GM18867 (cell line): ENCODE results near the gene FREM1.

Experiments used
- ATAC-seq: cut with Tn5 transposase; IDR thresholded peaks from one replicate; pipeline ENCODE4 v1.9.1; 2021; ENCODE audit warnings: mild to moderate bottlenecking, moderate library complexity; ENCODE audit not compliant: unreplicated experiment

FREM1 gene

DNA sequence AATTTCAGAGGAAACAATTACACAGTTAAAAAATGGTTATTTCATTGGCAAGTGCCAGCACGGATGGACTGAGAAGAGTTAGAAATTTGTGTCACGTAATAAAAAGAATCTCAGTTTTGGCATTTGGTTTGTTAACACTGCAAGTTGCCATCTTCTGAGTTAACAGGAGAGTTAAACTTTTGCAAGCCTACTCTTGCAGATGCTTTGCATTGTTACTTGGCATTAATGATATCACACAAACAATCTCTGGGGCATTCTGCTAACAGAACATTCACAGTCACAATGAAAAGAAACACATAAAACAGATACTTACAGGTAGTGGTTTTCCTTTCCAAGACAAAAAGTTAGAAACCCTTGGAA lies 647 bp downstream of the FREM1 start:
- no peak for ATAC-seq

DNA sequence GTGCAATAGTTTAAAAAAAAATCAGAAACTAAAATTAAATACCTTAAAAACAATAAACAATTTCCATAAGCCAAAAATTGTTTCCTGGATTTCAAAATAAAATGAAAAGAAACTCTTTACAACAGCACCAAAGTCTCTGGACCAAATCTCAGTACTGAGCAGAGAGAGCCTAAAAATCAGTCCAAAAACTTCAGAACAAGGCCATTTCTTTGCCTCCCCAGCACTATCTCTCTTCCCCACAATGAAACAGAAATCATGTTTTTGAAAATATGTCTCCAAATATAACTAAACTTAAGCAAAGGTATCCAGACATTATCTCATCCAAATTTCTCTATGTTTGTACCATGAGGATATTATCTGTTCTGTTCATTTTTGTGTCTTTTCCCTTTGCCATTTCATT lies 1.0 kb downstream of the FREM1 start:
- ATAC-seq, result no peak

DNA sequence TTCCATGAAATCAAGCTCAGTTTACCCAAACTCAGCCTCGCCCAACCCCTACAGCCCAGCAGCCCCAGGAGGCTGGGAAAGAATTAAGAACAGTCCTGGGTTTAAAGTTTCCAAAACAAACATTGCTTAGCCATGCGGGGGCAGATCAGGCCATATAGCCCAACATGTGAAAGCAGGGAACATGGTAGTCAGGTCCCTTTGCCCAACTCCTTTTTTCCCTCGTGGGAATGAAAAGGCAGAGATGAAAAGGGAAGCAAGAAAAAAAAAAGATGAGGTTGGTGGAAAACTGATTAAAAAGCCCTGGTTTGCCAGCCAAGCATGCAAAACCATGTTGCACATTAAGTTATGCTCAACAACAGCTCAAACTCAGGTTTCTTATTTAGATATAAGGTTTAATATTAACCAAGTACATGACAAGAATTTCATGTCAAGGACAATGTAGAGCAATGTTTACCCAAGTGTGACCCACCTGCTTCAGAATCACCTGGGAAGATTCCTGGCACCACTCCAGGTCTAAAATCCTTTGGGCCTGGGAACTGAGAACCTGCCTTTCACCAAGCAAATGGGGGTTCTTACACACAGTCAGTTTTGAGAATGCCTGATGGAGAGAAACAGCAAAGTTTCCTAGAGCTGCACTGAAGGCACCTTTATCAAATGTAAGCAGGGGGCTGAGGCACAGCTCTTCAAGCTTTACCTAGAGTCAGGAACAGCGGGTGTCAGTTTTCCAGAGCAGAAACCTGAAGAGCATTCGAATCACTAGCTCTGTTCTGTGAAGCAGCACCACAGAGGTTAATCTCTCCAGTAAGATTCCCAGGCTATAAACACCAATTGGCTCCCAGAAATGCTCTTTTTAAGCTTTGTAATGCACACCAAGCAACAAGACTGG lies 1.7 kb downstream of the FREM1 start:
- no peak for ATAC-seq

DNA sequence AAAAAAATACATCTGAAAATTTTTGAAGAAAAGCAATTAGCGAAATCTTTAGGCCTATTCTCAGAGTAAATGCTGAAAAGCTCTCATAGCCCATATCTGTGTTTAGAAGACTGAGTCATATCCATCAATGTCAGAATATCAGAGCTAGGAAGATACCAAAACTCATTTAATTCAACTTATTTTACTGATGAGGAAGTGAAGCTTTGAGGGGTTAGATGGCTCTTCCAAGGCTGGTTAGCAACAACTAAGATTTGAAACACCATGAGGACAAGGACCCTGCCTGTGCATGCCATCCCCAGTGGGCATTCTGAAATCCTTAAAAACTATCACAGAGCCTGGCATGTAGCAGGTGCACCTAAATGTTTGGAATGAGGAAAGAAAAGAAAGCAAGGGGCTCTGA lies 2.5 kb downstream of the FREM1 start:
- ATAC-seq, result no peak

DNA sequence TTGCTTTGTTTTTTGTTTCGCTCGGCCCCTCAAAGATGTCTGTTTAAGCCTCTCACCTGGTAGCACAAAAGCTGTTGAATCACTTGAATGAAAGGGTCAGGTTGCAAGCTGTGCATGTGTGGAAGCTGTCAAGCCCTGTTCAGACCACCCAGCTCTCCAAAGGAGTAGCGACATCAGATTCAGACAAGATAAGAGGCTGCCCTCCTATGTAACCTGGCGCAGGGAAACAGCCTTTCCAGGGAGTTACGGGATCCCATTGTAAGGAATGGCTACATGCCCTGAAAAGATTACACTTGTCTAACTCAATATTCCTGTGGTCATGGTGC lies 2.9 kb downstream of the FREM1 start:
- ATAC-seq, result no peak

DNA sequence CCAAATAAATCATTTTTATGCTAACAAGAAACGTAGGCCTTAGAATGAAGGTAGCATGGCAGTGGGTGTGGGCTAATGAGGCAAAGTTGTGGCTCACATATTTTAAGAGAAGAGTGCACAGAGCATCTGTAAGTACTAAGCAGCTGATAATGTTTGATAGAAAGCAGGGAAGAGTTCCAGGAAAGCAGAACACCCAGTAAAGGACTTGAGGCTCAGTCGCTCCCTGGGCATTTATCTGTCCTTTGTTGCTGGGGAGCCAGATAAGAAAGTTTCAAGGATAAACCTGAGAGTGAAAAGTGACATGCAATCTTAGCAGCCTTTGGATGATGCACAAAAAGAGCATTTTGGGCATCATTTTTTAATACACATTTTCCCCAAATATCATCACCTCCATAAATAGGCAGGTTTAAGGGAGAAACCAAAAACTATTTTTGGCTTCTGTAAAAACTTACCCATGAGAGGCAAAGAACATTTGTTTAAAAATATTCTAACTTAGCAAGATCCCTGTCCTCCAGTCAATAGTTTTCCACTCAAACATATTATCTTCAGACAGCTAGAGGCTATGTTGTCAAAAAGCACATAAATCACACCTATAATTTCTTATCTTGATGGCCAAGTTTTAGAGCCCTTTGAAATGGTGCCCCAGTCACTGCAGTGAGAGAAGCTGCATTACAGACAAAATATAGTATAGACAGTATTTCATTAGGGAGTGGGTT lies 3.4 kb downstream of the FREM1 start:
- ATAC-seq, result no peak

DNA sequence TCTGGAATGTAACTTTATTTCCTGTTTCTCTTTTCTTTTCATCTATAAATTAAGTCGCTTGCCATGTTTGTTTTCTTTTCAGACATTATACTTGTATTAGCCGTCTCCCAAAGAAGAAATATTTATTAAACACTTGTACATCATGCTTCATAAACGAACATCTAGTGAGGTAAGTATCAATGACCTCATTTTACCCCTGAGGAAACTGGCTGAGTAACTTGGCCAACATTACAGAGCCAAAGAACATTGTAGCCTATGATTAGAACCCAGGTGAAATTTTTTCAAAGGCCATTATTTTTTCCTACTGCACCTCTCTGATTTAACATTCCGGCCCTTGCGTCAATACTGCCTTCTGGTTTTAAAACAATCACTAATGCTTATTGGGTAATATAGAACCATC lies 4.2 kb downstream of the FREM1 start:
- ATAC-seq, result no peak

DNA sequence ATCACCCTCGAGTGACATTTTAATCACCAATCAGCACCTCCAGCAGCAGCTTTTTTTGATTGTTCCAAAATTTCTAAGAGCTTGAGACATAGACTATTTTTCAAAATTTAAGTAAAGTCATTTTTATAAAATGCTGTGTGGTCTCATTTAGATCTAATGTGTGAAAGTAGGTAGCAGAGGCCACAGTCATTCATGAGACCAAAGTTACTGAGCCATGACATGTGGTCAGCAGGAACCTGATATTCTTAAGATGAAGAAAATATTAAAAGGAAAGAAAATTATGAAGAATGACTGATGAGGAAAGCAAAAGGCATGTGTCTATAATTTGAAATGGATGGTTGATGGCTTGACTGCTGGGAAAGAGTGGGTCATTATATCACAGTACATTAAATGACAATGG lies 7.2 kb downstream of the FREM1 start:
- ATAC-seq, result no peak

DNA sequence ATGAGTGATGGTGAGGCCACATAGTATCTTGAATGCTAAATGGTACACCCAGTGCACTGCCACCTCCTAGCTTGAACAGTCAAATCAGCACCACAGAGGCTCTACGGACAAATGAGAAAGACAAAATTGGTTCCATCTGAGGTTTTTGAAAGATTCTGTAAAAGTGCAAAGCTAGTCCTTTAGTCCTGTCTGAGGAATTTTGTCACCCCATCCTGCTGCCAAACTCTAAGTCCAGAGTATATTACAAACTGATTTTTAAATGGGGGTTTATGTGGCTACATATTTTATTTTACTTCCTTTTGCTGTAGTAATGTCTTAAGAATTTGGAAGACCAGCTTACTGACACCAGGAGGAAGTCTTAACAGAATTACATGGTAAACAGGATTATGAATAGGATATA lies 7.7 kb downstream of the FREM1 start:
- no peak for ATAC-seq

DNA sequence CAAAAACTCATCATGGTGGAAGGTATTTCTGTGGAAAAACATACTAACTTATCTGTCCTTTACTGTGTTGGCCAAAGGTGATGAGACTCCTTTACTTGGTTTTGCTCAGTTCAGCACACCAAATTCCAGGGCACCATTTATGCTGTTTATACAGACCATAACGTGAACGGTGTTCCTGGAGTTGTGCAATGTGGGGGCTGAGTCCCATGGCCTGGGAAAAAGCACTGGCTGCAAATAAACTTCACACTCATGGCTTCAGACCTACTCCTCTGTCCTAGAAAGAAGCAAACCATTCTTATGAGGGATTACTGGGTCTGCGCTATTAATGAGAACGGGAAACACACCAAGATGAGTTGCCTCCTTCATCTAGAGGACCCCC lies 10.4 kb downstream of the FREM1 start:
- no peak for ATAC-seq

DNA sequence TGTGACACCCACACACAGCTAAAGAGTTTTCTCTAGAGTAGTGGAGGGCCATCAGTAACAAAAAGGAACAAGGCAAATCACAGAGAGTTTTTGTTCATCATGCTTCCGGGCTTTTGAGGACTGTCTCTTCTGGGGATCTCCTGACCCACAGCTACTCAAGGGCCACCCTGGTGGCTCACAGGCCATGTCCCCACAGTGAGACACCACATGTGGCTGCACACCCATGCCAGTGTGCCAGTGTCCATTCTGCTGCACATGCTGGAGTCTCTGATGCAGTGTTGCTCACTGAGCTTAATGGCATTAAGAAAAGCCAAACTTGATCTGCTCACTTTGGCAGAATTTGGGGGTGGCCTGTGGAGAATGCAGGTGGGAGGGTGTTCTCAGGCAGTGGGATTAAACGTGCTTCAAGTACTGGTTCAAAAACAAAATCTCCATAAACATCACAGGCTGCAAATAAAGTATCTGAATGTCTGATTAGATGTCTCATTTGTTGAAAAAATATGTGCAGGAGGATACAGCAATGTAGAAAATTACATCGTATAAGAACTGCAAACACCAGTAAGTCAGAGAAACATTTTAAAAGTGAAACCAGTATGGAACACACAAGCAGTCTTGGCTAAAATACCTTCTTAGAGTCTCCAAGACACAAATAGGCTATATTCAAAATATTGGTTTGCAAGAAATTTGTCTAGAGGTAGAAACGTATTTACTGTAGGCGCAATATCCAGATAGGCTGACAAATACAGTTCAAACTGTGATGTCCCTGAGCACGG lies 11.0 kb downstream of the FREM1 start:
- ATAC-seq, result no peak

DNA sequence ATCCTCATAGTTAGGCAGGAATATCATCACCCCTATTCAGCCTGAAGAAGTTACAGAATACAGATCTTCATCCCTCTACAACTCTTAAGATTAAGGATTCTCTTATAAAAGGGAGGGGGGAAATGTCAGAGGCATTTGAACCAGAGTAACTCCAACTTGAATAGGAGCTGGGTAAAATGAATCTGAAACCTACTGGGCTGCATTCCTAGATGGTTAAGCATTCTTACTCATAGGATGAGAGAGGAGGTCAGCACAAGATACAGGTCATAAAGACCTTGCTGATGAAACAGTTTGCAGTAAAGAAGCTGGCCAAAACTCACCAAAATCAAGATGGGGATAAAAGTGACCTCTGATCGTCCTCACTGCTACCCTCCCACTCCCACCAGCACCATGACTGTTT lies 14.4 kb downstream of the FREM1 start:
- no peak for ATAC-seq

DNA sequence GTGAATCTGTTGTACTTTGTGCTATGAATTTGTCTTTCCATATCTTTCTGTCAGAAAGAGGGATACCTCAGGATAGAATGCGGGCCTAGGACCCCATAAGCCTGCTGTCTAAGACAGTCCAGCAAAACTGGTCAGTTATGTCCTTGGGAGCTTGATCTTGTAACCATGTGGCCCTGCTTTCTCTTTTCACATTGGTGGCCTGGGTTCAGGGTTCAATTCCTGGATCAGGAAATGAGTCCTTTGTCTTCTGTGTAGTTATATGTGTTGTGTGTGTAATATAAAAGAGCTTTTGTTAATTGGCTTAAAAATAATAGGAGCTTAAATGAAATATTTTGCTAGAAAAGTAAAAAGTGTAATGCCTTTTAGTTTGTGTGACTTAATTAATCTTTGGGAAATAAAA lies 16.9 kb downstream of the FREM1 start:
- no peak for ATAC-seq

DNA sequence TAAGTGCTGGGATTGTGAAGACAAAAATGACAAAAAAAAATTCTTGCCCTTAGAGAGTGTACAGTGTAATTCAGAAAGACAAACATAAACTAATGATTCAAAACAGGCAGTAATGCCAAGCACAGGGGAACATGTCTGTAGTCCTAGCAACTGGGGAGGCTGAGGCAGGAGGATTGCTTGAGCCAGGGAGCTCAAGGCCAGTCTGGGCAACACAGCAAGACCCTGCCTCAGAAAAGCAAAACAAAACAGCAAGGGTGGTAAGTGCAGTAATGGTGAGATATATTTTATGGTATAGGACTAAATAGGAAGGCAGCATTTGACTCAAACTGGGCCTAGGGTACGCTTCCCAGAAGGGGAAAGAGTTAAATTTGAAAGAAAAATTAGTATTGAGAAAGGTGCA lies 18.9 kb downstream of the FREM1 start:
- ATAC-seq, result no peak

DNA sequence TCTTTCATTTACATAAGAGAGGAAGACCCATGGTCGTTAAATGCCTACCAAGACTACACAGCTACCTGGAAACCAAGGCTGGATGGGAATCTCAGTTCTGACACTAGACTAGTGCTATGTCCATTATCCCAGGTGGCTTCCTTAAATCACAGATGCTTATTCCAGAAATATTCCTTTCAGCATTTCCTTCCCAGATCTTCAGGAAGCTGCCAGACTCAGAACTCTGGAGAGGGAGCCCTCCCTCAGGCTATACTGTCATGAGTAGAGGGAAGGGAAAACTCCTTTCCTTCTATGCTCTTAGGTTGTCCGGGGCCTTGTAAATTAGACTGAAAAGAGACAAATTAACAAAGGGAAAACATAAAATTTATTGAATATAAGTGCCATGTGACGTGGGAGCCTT lies 20.8 kb downstream of the FREM1 start:
- no peak for ATAC-seq

DNA sequence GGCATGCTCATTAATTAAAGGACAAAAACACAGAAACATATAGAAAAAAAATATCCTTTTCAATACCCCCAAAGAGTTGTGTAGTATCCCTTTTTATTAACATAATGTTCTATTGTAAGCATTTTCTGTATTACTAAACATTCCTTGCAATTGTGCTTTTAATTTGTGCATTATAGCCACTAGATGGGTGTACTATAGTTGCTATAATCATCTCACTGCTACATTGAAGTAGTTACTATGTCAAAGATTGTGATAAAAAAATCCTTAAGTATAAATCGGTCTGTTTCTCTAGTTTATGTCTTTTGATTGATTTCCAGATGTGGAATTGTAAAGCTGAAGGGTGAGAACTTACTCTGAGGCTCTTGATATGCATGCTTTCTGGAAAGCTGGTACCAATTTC lies 21.4 kb downstream of the FREM1 start:
- ATAC-seq, result no peak

DNA sequence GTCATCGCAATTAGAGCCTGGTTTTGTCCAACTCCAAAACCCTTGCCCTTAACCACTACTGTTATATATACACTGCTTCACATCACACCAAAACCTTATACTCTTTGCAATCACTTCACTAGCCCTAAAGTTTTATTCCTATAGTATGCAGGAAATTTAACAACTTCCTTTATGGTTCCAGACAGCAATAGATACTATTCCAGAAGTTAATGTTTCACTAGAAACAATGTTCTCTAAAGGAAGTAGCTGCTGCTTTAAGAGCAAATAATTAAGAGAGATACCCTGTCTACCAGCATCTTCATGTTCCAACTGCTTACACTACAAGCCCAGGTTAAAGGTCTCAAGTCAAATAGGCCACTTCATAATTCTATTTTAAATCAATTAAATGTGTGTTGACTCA lies 22.0 kb downstream of the FREM1 start:
- ATAC-seq, result no peak

DNA sequence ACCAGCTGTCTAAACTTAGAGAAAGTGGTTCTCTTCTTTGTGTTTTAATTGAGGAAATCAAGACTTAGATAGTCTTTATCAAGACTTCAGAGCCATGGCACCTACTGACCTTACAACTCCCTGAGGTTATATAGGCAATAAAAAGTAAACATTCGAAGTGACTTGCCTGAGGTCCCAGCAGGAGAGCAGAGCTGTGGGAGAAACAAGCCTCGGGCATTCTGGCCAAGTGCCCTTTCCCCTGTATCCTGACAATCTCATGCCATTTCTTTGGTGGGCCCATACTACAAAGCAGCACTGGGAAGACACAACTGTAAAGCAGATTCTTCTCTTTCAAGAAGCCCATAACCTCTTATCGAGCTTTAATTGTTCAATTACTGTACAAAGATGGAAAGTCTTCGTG lies 23.1 kb downstream of the FREM1 start:
- ATAC-seq, result no peak

DNA sequence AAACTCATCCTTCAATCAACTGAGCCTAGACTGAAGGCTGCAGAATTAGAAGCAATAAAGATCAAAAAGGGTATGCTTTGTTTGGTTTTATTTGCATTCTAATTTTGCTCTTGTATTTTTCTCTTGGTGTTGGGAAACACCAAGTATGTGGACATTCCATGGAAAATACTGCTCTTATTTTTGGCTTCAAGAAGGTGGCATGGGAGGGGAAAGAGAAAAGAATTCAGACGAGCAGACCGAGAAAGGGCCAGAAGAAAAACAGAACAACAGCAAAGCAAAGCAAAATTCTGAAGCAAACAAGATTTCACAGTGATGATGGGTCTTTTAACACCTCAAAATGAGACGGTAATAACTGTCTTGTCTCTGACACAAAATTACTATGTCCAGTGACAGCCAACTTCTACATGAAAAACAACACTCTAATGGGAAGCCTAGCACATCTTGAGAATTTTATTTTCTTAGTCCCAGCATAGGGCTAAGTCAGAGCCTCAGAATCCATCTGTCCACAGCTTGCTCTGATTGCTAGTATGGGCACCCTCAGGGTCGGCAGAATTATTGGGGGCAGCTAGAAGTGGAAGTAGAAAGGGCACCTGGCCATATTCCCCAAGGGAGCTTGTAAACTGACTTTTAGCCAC lies 26.8 kb downstream of the FREM1 start:
- no peak for ATAC-seq

DNA sequence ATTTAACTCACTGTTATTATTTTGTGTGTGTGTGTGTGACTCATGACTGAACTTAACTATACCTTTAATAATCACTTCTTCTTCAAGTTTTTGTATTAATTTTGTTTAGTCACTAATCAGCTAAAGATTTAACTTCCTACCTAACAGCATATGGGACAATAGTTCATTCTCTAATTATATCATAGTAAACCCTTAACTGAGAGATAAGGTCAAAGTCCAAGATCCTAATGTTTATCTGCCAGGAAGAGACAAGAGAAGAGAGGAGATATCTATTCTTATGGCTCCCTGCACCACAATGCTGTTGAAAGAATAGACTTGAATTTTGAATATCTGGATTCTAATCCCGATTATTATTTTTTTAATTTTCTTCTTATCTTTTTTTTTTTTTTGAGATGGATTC lies 28.1 kb downstream of the FREM1 start:
- no peak for ATAC-seq

DNA sequence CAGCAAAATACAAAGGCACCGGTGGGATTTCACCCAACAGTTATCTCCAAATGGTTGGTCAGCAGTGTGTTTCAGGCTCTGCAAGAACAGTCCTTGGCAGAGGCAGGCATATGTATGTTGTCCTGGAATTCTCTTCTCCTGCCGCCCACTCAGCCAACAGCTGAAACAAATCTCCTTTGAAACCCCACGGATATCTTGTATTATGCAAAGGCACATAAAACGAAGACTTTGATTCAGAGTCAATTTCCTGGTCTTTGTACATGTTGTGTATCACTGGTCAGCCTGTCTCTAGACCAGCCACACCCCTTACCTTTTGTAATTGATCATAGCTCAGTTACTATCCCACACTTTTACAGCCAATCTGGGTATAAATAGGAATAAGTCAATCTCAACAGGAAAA lies 29.2 kb downstream of the FREM1 start:
- ATAC-seq, result no peak

DNA sequence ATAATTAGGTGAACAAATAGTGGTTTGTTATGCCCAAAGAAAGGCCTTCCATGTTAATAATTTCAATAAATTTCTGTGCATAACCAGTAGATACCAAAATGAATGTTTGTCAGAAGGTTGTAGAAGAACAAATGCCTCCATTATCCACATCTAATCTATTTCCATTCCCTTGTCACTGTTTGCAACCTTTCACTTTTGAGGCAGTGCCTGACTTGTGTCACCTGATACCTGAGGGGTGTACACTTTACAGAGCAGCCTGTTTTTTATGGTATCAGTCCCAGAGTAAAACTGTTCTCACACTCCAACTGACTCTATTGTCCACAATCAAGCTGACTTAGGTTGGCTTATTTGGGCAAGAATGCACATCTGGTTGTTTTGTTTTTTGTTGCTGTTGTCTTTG lies 40.1 kb downstream of the FREM1 start:
- ATAC-seq, result no peak
